Duodenal mucosa (tissue), 2 donors: ENCODE results near the gene PKLR.

Experiments
- H3K27ac ChIP-seq: one replicate; pipeline ENCODE4 v1.7.0; 2013; ENCODE audit warnings: low read depth, low read length
- H3K27me3 ChIP-seq, 2 donors: one replicate each; pipeline ENCODE4 v1.7.0; 2013; ENCODE audit warnings: low read length in 2 of 2, control low read depth in 1 of 2; ENCODE audit not compliant: insufficient read depth in 2 of 2, control insufficient read depth in 1 of 2
- H3K36me3 ChIP-seq, 2 donors: one replicate each; pipeline ENCODE4 v1.7.0; 2013; ENCODE audit warnings: low read length in 2 of 2, control low read depth in 1 of 2; ENCODE audit not compliant: insufficient read depth in 2 of 2, control insufficient read depth in 1 of 2
- H3K4me1 ChIP-seq, 2 donors: one replicate each; pipeline ENCODE4 v1.7.0; 2013; ENCODE audit warnings: low read length in 2 of 2, control low read depth in 1 of 2; ENCODE audit not compliant: insufficient read depth in 2 of 2, control insufficient read depth in 1 of 2
- H3K4me3 ChIP-seq, 2 donors: one replicate each; pipeline ENCODE4 v1.7.0; 2013; ENCODE audit warnings: low read length in 2 of 2, low read depth in 1 of 2
- H3K9ac ChIP-seq, 2 donors: one replicate each; pipeline ENCODE4 v1.7.0; 2013; ENCODE audit warnings: low read length in 2 of 2, low read depth in 1 of 2
- H3K9me3 ChIP-seq, 2 donors: one replicate each; pipeline ENCODE4 v1.7.0; 2013; ENCODE audit warnings: low read length in 2 of 2, control low read depth in 1 of 2; ENCODE audit not compliant: control insufficient read depth in 1 of 2

Gene PKLR

GRCh38 chr1:155319536-155319935, 18.3 kb upstream of the PKLR start:
- Histone ChIP-seq H3K36me3 (peaks cover 5 to 28% of the 10 kb centered on the region in 2 donors), H3K4me3 (no peak overlapping the region), H3K9ac (peak overlapping the region in 1 of 2 donors; percentile 21), H3K4me1 (peaks cover 30 to 40% of the 10 kb centered on the region in 2 donors), H3K27ac (no peak overlapping the region), H3K27me3 (no peaks in the 10 kb centered on the region), H3K9me3 (no peaks in the 10 kb centered on the region)

GRCh38 chr1:155318082-155318481, 16.8 kb upstream of the PKLR start:
- H3K36me3 ChIP-seq = peaks cover 5 to 39% of the 10 kb centered on the region in 2 donors
- no peaks in the 10 kb centered on the region for H3K27me3 ChIP-seq
- peaks cover 30 to 40% of the 10 kb centered on the region in 2 donors for H3K4me1 ChIP-seq
- no peak overlapping the region for H3K9ac ChIP-seq
- H3K27ac ChIP-seq = no peak overlapping the region
- no peaks in the 10 kb centered on the region for H3K9me3 ChIP-seq
- H3K4me3 ChIP-seq = no peak overlapping the region

GRCh38 chr1:155316922-155317321, 15.7 kb upstream of the PKLR start:
- H3K27me3 ChIP-seq = no peaks in the 10 kb centered on the region
- H3K4me1 ChIP-seq = peaks cover 22 to 32% of the 10 kb centered on the region in 2 donors
- H3K4me3 ChIP-seq = peak overlapping the region in 1 of 2 donors; percentile 31
- H3K27ac ChIP-seq = no peak overlapping the region
- no peak overlapping the region for H3K9ac ChIP-seq
- H3K36me3 ChIP-seq = peaks cover 10 to 49% of the 10 kb centered on the region in 2 donors
- H3K9me3 ChIP-seq = no peaks in the 10 kb centered on the region

GRCh38 chr1:155313261-155313660, 12.0 kb upstream of the PKLR start:
- H3K27ac ChIP-seq = no peak overlapping the region

GRCh38 chr1:155309423-155310021, 8.3 kb upstream of the PKLR start:
- Histone ChIP-seq H3K4me1 (peaks cover 18 to 27% of the 10 kb centered on the region in 2 donors), H3K9me3 (no peaks in the 10 kb centered on the region), H3K36me3 (peaks cover 5 to 27% of the 10 kb centered on the region in 2 donors), H3K27ac (peak overlapping the region; percentile 85), H3K4me3 (peak overlapping the region; percentile 95), H3K27me3 (no peaks in the 10 kb centered on the region), H3K9ac (peak overlapping the region; percentile 86 to 94)

More at GRCh38 chr1:155313261-155313660, 12.0 kb upstream of the PKLR start:
- no peaks in the 10 kb centered on the region for H3K9me3 ChIP-seq
- H3K9ac ChIP-seq = no peak overlapping the region
- H3K27me3 ChIP-seq = no peaks in the 10 kb centered on the region
- H3K4me3 ChIP-seq = no peak overlapping the region
- peaks cover 5 to 38% of the 10 kb centered on the region in 2 donors for H3K36me3 ChIP-seq
- H3K4me1 ChIP-seq = peaks cover 22 to 29% of the 10 kb centered on the region in 2 donors

- H3K9ac ChIP-seq = peak within 1 kb of the TSS; percentile 86 to 94
- peaks cover 5 to 23% of the 10 kb centered on the region in 2 donors for H3K36me3 ChIP-seq
- H3K4me3 ChIP-seq = peak within 1 kb of the TSS; percentile 95
These were observed 7.5 kb upstream of the PKLR start, which contains the start of gene FDPS for GRCh38 chr1:155308493-155309422. TSS of gene FDPS (plus strand) at chr1:155308866. CDS start at chr1:155309790, 924 bp downstream.

GRCh38 chr1:155307247-155307740, 6.1 kb upstream of the PKLR start:
- Histone ChIP-seq H3K27me3 (no peaks in the 10 kb centered on the region), H3K4me1 (peaks cover 20 to 27% of the 10 kb centered on the region in 2 donors), H3K9ac (no peak overlapping the region), H3K4me3 (no peak overlapping the region), H3K9me3 (no peaks in the 10 kb centered on the region), H3K27ac (no peak overlapping the region), H3K36me3 (peaks cover 3 to 11% of the 10 kb centered on the region in 2 donors)

More at GRCh38 chr1:155308493-155309422, 7.5 kb upstream of the PKLR start, which contains the start of gene FDPS:
- Histone ChIP-seq H3K27ac (peak within 1 kb of the TSS; percentile 85), H3K27me3 (no peaks in the 10 kb centered on the region), H3K4me1 (peaks cover 20 to 27% of the 10 kb centered on the region in 2 donors), H3K9me3 (no peaks in the 10 kb centered on the region)

- Histone ChIP-seq H3K36me3 (peaks cover 0 to 4% of the 10 kb centered on the region in 2 donors), H3K27me3 (no peaks in the 10 kb centered on the region), H3K4me3 (no peak overlapping the region), H3K4me1 (peaks cover 26 to 27% of the 10 kb centered on the region in 2 donors), H3K9ac (no peak overlapping the region), H3K9me3 (no peaks in the 10 kb centered on the region), H3K27ac (no peak overlapping the region)
These were observed 4.7 kb upstream of the PKLR start for GRCh38 chr1:155305881-155306391.

GRCh38 chr1:155304558-155305063, 3.4 kb upstream of the PKLR start:
- Histone ChIP-seq H3K9ac (no peak overlapping the region), H3K27ac (no peak overlapping the region), H3K27me3 (no peaks in the 10 kb centered on the region), H3K9me3 (no peaks in the 10 kb centered on the region), H3K4me1 (peaks cover 25 to 26% of the 10 kb centered on the region in 2 donors), H3K4me3 (peak overlapping the region in 1 of 2 donors; percentile 40), H3K36me3 (no peaks in the 10 kb centered on the region)
